GM21423 (cell line): ENCODE measurements around the gene PDE9A.

Experiments
- ATAC-seq: cut with Tn5 transposase; IDR thresholded peaks from one replicate; pipeline ENCODE4 v1.9.1; 2021; ENCODE audit warnings: mild to moderate bottlenecking, moderate library complexity; ENCODE audit not compliant: unreplicated experiment

The PDE9A gene

GRCh38 chr21:42641311-42642218 lies 11.9 kb upstream of the PDE9A start:
- no peak for ATAC-seq

- no peak for ATAC-seq
Observed at GRCh38 chr21:42642219-42642745, 11.1 kb upstream of the PDE9A start.

- no peak for ATAC-seq
Observed at GRCh38 chr21:42644223-42645208, 8.9 kb upstream of the PDE9A start.

- no peak for ATAC-seq
Observed at GRCh38 chr21:42645211-42646075, 8.0 kb upstream of the PDE9A start.

- no peak for ATAC-seq
Observed at GRCh38 chr21:42646076-42646825, 7.2 kb upstream of the PDE9A start.

- ATAC-seq = no peak
Observed at GRCh38 chr21:42646836-42647235, 6.6 kb upstream of the PDE9A start.

- no peak for ATAC-seq
Observed at GRCh38 chr21:42648606-42649005, 4.8 kb upstream of the PDE9A start.

GRCh38 chr21:42649122-42650032 lies 4.0 kb upstream of the PDE9A start:
- no peak for ATAC-seq

GRCh38 chr21:42650033-42650370 lies 3.4 kb upstream of the PDE9A start:
- ATAC-seq = no peak

- ATAC-seq = no peak
Observed at GRCh38 chr21:42650441-42651421, 2.7 kb upstream of the PDE9A start.

- no peak for ATAC-seq
Observed at GRCh38 chr21:42651515-42652401, 1.7 kb upstream of the PDE9A start.

GRCh38 chr21:42652527-42653230 lies 742 bp upstream of the PDE9A start:
- ATAC-seq = no peak

- no peak for ATAC-seq
Observed at GRCh38 chr21:42654179-42654912, 925 bp downstream of the PDE9A start.

- no peak for ATAC-seq
Observed at GRCh38 chr21:42654913-42655795, 1.7 kb downstream of the PDE9A start.
